GM12874 (cell line): ENCODE measurements around the gene NELL2.

Experiments used
- TF ChIP-seq, protein P1 (sequence below): IDR thresholded peaks from 2 replicates; pipeline ENCODE4 v1.5.1; 2011; ENCODE audit warnings: low read depth, mild to moderate bottlenecking, control low read depth, low read length, moderate library complexity; ENCODE audit not compliant: insufficient read depth

NELL2 gene

DNA sequence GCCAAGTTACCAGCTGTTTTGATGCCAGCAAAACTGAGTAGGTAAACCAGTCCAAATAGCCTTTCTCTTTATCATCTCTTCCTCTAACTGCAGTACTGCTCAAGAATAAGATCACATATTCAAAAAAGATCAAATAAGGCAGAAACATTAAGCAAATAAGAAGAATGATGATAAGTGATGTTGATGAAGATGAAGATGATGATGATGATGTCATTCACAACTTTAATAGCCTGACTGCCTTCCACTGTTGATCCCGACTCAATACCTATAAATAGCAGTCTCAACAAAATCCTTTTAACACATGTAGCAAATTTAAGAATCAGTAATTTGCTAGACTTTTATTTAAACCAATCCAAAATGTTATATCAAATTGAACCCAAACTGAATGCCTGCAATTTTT is 47.1 kb downstream of the NELL2 start:
- TF ChIP-seq, protein P1, sequence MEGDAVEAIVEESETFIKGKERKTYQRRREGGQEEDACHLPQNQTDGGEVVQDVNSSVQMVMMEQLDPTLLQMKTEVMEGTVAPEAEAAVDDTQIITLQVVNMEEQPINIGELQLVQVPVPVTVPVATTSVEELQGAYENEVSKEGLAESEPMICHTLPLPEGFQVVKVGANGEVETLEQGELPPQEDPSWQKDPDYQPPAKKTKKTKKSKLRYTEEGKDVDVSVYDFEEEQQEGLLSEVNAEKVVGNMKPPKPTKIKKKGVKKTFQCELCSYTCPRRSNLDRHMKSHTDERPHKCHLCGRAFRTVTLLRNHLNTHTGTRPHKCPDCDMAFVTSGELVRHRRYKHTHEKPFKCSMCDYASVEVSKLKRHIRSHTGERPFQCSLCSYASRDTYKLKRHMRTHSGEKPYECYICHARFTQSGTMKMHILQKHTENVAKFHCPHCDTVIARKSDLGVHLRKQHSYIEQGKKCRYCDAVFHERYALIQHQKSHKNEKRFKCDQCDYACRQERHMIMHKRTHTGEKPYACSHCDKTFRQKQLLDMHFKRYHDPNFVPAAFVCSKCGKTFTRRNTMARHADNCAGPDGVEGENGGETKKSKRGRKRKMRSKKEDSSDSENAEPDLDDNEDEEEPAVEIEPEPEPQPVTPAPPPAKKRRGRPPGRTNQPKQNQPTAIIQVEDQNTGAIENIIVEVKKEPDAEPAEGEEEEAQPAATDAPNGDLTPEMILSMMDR = no peak

DNA sequence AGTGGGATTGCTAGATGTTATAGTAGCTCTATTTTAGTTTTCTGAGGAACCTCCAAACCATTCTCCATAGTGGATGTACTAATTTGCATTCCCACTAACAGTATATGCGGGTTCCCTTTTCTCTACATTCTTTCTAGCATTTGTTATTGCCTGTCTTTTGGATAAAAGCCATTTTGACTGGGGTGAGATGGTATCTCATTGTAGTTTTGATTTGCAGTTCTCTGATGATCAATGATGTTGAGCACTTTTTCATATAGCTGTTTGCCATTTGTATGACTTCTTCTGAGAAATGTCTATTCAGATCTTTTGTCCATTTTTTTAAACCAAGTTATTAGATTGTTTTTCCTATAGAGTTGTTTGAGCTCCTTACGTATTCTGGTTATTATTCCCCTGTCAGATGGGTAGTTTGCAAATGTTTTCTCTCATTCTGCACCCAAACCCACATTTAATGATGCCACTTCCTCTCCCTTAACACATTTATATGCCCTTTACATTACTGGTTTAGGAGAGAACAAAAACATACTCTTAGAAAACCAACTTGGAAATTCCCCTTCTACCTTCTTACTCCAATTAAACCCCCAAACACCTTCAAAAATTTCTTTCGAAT is 48.2 kb downstream of the NELL2 start:
- TF ChIP-seq, protein P1 = no peak

DNA sequence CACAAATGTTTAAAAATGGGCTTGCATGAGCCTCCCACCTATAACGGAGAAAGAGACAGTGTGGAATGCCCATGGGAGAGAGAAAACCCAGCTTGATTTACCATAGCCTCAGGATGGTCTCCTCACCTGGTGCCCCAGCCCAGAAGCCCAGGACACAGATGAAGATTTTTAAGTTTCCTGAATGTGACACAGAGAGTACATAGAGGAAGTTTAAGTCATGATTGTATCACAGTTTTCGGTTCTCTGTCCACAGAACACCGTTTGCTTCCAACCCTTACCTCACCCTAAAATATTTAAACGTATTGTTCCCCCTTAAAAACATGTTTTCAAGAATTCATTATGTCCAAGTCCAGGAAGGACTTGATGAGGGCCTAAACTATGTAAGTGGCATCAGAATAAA is 56.2 kb downstream of the NELL2 start:
- TF ChIP-seq, protein P1 = no peak

DNA sequence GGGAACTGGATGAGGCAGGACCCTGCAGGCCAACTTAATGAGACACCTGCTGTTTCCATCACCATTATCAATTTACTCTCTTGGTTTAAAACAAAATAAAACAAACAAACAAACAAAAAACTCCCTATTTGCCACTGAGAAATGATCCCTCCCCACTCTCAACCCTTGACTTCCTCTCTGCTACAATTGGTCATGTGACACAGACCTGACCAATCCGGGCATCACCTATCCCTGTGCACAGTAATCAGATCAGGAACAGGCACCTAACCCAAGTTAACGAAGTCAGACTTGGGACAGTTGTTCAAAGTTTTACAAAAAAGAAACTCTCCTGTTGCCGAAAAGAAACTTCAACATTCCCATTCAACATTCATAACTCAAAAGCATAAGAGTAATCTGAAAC is 58.4 kb downstream of the NELL2 start:
- TF ChIP-seq, protein P1 = no peak

DNA sequence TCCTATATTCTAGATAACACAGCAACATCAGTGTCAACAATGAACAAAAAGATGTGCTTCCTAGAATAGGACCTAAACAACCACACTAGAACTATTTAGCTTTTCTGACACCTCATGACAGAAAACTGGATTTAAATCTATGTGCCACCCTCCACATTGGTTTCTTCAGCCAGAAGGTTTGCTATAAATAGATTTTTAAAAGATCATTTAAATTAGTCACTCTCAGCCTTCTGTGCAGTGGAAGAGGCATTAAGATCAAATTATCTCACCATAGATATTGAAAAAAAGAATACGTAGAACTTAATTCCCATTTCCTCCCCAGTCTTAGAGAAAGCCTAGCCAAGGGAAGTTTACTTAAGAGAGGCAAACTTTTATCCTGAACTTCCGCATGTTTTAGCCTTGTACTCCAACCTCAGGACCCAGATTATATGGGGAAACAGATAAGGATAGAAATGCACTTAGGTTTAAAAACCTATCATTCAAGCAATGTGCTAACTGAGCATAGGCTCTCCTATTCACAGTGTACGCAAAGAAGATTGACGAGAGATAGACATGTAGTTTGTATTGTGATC is 59.6 kb downstream of the NELL2 start:
- TF ChIP-seq, protein P1 = no peak

DNA sequence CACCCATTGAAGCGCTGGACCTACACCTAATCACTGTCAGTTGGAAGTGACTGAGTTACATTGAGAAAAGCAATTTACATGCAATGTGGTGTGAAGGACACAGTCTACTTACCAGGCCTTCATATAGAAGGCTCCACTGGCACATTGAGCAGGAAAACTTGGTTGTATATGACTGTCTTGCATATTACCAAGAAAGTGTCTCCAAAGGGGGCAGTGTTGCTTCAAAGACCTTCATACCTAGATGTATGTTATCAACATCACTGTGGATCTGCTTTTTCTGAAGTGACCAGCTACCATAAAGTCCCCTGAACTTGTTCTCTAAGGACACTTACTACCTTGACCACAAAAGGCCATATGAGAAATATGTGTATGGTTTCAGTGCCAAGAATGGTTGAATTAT is 64.1 kb downstream of the NELL2 start:
- TF ChIP-seq, protein P1 = peak; percentile 20; the same call in 1 of the 2 replicates

DNA sequence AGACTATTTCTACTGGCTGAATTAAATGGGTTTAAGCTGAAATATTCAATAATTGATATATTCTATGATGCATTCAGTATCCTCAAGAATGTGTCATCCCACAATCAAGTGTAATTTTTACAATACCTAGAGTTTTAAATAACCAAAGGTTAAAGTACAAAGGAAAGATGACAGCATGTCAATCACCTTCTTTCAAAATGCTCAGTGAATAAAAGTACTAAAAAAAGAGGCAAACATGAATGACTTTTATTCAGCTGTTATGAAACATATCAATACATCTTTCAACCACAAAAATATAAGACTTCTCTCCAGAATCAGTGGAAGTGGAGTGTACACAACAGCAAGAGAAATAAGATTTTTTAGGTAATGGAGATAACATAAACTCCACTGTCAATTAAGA is 72.0 kb downstream of the NELL2 start:
- TF ChIP-seq, protein P1 = no peak
